ENCODE data around the gene SETBP1.
A peak's percentile ranks its signal among the peaks of the same experiment; 100 is the strongest.

SETBP1 gene

GRCh38 chr18:44817831-44818473, 137.3 kb downstream of the SETBP1 start:
- DNase-seq (ENCODE audit: low read depth): no peak

GRCh38 chr18:44818668-44819403, 138.1 kb downstream of the SETBP1 start:
- DNase-seq (ENCODE audit: low read depth): no peak

- no peak for DNase-seq (ENCODE audit: low read depth)
Measured at GRCh38 chr18:44819944-44820510, 139.3 kb downstream of the SETBP1 start.

GRCh38 chr18:44821924-44822323, 141.2 kb downstream of the SETBP1 start:
- no peak for DNase-seq (ENCODE audit: low read depth)

GRCh38 chr18:44823286-44823685, 142.6 kb downstream of the SETBP1 start:
- DNase-seq (ENCODE audit: low read depth): no peak

GRCh38 chr18:44823782-44824181, 143.1 kb downstream of the SETBP1 start:
- DNase-seq (ENCODE audit: low read depth): no peak

GRCh38 chr18:44824884-44825283, 144.2 kb downstream of the SETBP1 start:
- no peak for DNase-seq (ENCODE audit: low read depth)

GRCh38 chr18:44826418-44827259, 146.0 kb downstream of the SETBP1 start:
- DNase-seq (ENCODE audit: low read depth): no peak

GRCh38 chr18:44828080-44828479, 147.4 kb downstream of the SETBP1 start:
- no peak for DNase-seq (ENCODE audit: low read depth)

GRCh38 chr18:44830581-44830980, 149.9 kb downstream of the SETBP1 start:
- no peak for DNase-seq (ENCODE audit: low read depth)

GRCh38 chr18:44833786-44834185, 153.1 kb downstream of the SETBP1 start:
- no peak for DNase-seq (ENCODE audit: low read depth)

GRCh38 chr18:44834867-44835469, 154.3 kb downstream of the SETBP1 start:
- no peak for DNase-seq (ENCODE audit: low read depth)

GRCh38 chr18:44835703-44836102, 155.0 kb downstream of the SETBP1 start:
- DNase-seq (ENCODE audit: low read depth): no peak

GRCh38 chr18:44836263-44836662, 155.6 kb downstream of the SETBP1 start:
- no peak for DNase-seq (ENCODE audit: low read depth)

- no peak for DNase-seq (ENCODE audit: low read depth)
Measured at GRCh38 chr18:44837482-44838180, 156.9 kb downstream of the SETBP1 start.

GRCh38 chr18:44838971-44839666, 158.4 kb downstream of the SETBP1 start:
- DNase-seq (ENCODE audit: low read depth): peak; percentile 46

GRCh38 chr18:44840058-44840790, 159.5 kb downstream of the SETBP1 start:
- no peak for DNase-seq (ENCODE audit: low read depth)

GRCh38 chr18:44841221-44841620, 160.5 kb downstream of the SETBP1 start:
- DNase-seq (ENCODE audit: low read depth): no peak

GRCh38 chr18:44841752-44842587, 161.3 kb downstream of the SETBP1 start:
- DNase-seq (ENCODE audit: low read depth): no peak

Measured in activated gamma-delta T cell treated with anti-CD3 and anti-CD28 coated beads, Interleukin-2, amount 50 U/mL, for 16 hours (primary cell).